ENCODE measurements around the gene GPAM. TPM values are rescaled to one million over a fixed set of nuclear protein-coding genes. Genes with fewer than 3 reads are reported as not detected.

Gene GPAM
- total and polyA plus RNA-seq, 2 of the 8 experiments (the other 6 are each of a cell fraction or from before 2014, with no cell fraction given) = 5.5 to 15.5 TPM

DNA sequence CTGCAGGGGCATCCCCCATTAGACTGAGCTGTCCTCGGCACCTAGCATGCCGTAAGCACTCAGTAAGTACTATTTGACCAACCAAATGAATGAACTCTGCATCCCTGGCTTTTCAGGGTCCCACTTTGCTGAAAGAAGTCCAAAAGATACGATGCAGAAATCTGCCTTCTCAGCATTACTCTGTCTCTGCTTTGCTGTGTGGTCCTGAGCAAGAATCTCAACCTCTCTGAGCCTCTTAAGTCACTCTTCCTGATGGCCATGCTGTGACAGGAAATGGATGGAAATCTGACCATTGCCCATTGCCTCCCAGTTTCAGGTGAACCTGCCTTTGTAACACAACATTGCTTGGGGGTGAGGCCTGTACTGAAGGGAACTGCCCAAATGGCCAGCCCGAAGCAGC, 48.0 kb downstream of the GPAM start (continued):
- TF ChIP-seq CHD7 (IDR thresholded peaks at IDR 0.05; ENCODE audit: insufficient replicate concordance, low read length) (no peak), BCL11A (IDR thresholded peaks at IDR 0.05; ENCODE audit: low read depth in 2 of 2, low read length in 2 of 2) (no peak), HDAC2 (IDR thresholded peaks at IDR 0.05; ENCODE audit: borderline replicate concordance in 1 of 2, low read depth in 2 of 2, low read length in 2 of 2) (no peak), EP300 (IDR thresholded peaks at IDR 0.05; ENCODE audit: borderline replicate concordance in 1 of 2, low read depth in 2 of 2, low read length in 2 of 2) (no peak), ZNF274 (IDR thresholded peaks at IDR 0.05; ENCODE audit: borderline replicate concordance, extremely low read depth, low read length) (no peak), PHF8 (conservative IDR thresholded peaks at IDR 0.05; ENCODE audit: low read depth, low read length) (no peak), SIX5 (IDR thresholded peaks at IDR 0.05; ENCODE audit: low read depth, low read length) (no peak)
- TF ChIP-seq, protein P1, sequence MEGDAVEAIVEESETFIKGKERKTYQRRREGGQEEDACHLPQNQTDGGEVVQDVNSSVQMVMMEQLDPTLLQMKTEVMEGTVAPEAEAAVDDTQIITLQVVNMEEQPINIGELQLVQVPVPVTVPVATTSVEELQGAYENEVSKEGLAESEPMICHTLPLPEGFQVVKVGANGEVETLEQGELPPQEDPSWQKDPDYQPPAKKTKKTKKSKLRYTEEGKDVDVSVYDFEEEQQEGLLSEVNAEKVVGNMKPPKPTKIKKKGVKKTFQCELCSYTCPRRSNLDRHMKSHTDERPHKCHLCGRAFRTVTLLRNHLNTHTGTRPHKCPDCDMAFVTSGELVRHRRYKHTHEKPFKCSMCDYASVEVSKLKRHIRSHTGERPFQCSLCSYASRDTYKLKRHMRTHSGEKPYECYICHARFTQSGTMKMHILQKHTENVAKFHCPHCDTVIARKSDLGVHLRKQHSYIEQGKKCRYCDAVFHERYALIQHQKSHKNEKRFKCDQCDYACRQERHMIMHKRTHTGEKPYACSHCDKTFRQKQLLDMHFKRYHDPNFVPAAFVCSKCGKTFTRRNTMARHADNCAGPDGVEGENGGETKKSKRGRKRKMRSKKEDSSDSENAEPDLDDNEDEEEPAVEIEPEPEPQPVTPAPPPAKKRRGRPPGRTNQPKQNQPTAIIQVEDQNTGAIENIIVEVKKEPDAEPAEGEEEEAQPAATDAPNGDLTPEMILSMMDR (IDR thresholded peaks at IDR 0.05; ENCODE audit: control extremely low read depth in 1 of 3, insufficient read depth in 1 of 3, low read depth in 1 of 3, low read length in 3 of 3) = no peak

All from H1 (cell line).